CD4-positive, alpha-beta T cell treated with Interferon alpha-2 for 1 hour (primary cell): ENCODE data around the gene CTNNB1.

Experiments
- DNase-seq, 2 donors: peaks; one replicate each; pipeline ENCODE4 v3.0.0-alpha.2; 2020 to 2022

The CTNNB1 gene

GRCh38 chr3:41198950-41199865 lies at the start of gene CTNNB1:
TSS of gene CTNNB1 (plus strand) at chr3:41199505. CDS start at chr3:41224069, 24,564 bp downstream.
- peak; percentile 89 to 95 for DNase-seq

DNA sequence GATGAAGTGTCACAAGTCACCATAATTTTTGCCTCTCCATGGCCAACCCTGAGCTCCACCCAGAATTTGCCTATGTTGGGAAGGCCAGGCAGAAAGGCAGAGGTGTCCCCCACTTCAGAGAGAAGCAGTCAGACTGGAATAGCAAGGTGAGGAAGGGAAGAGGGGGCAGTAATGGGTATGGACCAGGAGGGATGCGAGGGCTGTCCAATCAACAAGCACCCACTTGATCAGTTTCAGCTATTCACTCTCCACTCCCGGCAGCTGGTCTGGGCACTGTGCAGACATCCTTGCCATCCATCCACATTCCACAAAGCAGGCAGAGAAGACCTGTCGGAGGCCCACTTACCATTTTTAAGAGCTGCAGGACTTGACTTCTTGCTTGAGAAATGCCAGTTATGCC lies 43.5 kb upstream of the CTNNB1 start:
- no peak for DNase-seq

GRCh38 chr3:41158947-41159346 lies 40.4 kb upstream of the CTNNB1 start:
- DNase-seq: no peak

DNA sequence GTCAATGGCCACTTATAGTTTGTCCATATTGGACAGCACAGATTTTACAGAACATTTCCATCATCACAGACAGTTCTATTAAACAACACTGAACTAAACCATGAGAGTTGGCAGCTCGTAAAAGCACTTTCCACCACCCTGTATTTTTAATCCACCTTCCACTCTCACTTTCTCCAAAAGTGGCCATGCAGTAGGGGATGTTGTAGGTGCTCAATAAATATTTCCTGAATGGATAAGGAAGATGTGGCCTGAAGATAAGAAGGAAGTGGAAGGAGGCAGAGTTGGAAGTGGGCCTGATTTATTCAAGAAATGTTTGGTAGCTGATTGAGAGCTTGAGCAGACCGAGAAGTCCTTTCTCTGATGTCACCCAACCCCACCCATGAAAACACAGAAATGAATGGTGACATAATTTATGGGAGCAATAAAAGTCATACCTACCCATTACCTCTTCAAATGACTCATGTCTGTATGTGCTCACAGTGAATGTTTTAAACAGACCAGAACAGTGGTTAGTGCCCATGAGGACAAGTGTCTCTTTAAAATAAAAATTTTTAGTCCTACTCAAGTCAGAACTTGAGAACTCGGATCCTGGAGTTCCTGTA lies 39.6 kb upstream of the CTNNB1 start:
- no peak for DNase-seq

GRCh38 chr3:41162541-41162940 lies 36.8 kb upstream of the CTNNB1 start:
- DNase-seq: no peak

GRCh38 chr3:41163006-41163405 lies 36.3 kb upstream of the CTNNB1 start:
- no peak for DNase-seq

DNA sequence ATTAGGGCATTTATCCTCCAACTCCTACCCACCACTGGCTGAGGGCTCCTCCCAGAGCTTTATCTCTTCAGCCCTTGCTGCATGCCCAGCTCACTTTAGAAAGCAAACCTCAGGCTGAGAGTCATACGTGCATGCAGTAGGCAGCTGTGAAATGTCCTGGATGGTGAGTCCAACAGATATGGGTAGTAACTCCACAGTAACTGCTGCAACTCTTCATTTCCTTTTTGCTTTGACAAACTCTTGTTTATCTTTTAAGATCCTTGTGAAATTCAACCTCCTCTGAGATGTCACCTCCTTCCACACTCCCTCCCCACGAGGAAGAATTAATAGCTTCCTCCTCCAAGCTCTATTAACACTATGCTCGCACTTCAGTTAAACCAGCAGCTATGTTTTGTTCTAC lies 35.9 kb upstream of the CTNNB1 start:
- no peak for DNase-seq

DNA sequence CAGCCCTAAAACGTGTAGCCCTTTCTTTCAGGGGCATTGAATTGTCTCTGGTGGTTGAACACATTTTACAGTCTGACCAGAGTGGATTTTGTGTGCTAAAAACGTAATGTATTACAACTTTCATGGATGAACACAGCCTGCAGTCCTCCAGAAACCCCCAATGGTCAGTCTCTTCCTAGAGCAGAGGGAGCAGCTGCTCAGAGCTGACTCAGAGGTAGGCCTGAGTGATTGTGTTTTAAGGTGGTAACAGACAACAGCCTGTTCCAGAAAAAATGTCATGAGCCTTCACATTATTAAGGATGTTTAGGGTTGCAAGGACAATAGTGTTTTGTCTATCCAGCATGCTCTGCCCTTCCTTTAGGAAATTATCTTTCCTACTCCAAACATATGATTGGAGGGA lies 34.5 kb upstream of the CTNNB1 start:
- no peak for DNase-seq

DNA sequence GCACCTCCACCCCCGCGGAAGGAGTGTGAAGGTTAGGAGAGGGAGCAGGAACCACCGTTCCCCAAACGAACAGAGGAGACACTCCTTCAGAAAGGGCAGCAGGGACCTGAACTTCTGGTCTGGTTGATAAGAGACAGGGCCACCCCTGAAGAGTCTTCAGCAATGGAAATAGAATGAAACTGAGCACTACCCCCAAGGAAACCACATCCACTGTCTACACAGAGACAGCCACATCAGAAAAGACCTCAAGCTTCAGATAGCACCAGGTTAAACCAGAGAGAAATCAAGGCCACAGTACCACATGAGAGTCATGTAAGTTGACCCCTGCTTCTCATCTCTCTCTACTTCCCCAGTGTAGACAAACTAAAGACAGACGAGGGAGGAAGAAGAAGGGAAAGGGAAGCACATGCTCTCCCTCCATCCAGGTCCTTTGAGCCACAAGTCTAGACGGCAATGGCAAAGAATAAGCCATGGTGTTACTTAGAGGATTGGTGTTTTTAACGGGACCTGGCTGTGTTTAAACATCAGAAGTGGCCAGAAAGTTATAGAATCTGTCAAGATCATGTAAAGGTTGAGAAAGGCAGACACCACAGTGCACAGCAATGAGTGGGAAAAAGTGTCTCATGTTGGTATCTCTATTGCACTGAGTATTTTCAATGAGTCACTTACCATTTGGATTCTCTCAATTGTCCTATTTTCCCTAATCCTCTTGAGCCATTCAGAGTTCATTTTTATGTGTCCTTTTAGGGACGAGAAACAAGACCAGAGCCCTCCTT lies 31.4 kb upstream of the CTNNB1 start:
- DNase-seq: no peak

DNA sequence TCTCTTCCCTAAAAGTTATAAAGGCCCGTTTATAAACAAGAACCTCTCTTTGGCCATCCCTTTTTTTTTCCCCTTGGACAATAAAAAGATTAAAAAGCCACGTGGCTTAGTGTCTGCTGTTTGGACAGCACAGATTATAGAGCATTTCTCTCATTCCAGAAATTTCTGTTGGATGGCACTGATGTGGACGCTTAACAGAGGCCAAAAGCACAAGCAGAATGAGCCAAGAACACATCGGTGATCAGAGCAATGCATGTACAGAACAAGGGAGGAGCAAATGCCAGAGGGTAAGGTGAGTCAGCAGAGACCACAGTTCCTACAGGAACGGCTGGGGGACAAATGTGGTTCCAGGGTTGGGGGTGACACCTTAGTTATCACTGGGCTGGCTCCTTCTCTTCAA lies 30.3 kb upstream of the CTNNB1 start:
- DNase-seq: no peak

GRCh38 chr3:41173926-41174885 lies 25.1 kb upstream of the CTNNB1 start:
- DNase-seq: no peak

DNA sequence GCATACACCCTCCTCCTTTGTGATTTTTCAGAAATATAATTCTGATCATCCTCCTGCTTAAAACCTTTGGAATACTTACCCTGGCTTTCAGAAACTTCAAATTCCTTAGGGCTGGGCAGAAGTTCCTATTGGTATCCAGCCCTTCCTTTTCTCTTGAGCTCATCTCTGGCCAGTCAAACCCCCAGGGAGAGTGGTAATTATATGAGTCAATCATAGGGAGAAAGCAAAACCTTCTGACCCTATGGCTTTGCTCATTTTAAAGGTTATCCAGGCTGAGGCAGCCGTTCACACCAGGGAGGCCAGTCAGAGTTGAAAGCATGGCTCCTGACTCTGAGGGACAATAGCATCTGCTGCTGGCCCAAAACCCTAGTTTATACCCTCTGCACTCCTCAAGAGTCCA lies 23.9 kb upstream of the CTNNB1 start:
- DNase-seq: no peak

DNA sequence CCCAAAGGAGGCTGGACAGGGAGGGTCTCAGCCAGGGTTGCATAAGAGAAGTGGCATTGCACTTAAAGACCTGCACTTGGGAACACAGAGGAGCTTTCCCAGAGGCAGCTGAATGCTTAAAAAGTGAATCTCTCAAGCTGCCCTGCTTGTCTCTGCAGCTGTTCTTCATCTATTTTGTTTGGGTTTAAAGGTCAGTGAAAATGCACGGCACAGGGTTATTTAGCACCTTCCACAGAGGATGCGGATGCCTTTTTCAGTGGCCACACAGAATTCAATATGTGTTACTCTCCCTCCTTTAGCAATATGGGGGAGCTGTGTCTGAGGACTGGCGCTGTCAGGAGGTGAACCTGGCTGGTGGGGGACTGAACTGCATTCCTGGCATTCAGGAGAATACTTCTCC lies 22.7 kb upstream of the CTNNB1 start:
- DNase-seq: no peak

- no peak for DNase-seq
Observed at GRCh38 chr3:41178576-41178975, 20.7 kb upstream of the CTNNB1 start.

GRCh38 chr3:41180396-41180795 lies 18.9 kb upstream of the CTNNB1 start:
- DNase-seq: no peak

- no peak for DNase-seq
Observed at GRCh38 chr3:41182504-41183059, 16.7 kb upstream of the CTNNB1 start.

- DNase-seq: no peak
Observed at GRCh38 chr3:41184394-41184793, 14.9 kb upstream of the CTNNB1 start.

GRCh38 chr3:41186297-41186696 lies 13.0 kb upstream of the CTNNB1 start:
- DNase-seq: no peak

GRCh38 chr3:41188306-41188705 lies 11.0 kb upstream of the CTNNB1 start:
- no peak for DNase-seq

GRCh38 chr3:41190509-41191284 lies 8.6 kb upstream of the CTNNB1 start:
- DNase-seq: no peak

- no peak for DNase-seq
Observed at GRCh38 chr3:41192885-41193284, 6.4 kb upstream of the CTNNB1 start.
